ENCODE data around the gene FEZ2.

DNA sequence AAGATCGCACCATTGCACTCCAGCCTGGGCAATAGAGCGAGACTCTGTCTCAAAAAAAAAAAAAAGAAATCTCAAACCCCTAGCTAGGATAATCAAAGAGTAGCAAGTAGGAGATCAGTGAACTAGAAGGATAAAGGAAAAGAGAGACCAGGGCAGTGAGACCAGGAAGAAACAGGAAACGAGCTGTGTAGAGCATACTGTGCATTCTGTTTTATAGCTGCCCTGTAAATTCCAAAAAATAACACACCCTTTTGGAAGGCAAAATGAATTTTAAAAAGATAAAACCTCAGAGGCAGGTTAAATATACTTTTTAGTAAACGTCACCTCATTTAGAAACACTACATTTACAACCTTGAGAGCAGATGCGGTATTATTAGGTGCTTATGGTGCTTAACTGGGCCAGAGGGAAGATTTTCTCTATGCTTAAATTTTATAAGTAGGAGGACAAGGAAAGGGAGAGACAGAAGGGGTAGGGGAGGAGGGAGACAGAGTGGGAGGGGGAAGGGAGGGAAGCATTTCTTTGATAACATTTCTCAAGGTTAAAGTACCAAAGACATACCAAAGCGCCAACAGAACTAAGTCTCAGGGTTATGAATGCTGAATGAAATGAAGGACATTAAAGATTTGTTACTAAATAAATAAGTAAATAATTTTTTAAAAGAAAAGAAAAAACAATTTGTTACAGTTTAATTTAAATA, 30.1 kb downstream of the FEZ2 start:
- TF ChIP-seq CTCF (IDR thresholded peaks at IDR 0.05) (no peak), POLR2A (IDR thresholded peaks at IDR 0.05) (no peak)
